Measurements from ENCODE around the gene SLC1A7. TPM values are rescaled to one million over a fixed set of nuclear protein-coding genes. Genes with fewer than 3 reads are reported as not detected.

The SLC1A7 gene
- total RNA-seq, 1 donor from 2014 or later: 21.1 TPM

DNA sequence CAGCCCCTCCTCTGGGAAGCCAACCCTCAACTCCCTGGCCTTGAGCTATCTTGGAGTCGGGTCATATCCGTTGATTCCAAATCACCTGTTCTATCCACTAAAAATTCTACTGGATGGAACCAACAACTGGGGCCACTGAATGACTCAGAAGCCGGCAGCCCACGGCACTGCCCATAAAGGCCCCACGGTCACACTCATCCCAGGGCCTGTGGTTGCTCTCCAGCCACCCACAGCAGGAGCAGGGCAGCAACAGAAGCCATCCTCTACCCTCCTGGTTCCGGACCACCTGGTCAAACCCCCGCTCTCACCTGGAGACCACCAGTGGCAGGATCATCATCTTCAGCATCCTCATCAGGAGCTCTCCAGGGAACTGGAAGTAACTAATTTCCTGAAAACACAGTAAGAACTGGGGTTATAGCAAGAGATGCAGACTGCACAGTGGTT lies 8.4 kb downstream of the SLC1A7 start:
- DNase-seq (ENCODE audit: low spot score): no peak

- DNase-seq (ENCODE audit: low spot score): no peak
Measured at GRCh38 chr1:53133261-53134041, 9.0 kb downstream of the SLC1A7 start.

DNA sequence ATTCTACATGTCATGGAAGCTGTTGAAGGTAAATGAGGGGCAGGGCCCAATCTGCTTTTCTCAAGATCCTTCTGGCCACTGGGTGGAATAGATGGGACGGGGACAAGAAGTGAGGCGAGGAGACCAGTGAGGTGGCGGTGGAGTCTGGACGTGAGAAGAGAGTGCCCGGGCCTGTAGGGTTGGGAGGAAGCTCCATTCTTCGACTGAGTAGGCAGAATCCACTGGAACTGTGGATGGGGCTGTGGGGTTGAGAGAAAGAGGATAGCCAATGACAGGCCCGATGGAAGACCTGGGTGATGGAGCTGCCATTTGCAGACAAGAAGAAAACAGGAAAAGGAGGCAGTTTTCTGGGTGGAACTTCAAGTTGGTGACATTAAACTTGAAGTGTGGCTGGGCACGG lies 10.3 kb downstream of the SLC1A7 start:
- DNase-seq (ENCODE audit: low spot score): no peak

DNA sequence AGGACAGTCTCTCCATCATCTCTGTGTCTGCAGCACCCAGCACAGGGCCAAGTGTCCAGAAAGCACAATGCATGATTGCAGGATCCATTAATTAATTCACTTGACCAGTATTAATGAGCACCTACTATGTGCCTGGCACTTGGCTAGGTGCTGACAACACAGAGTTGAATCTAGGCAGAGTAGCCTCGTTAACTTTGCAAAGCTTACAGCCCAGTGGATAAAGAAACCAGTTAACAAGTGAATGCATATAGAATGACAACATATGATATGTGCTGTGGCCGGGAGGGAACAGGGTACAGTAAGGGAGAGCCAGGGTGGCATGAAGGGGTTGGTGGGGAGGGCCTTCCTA lies 10.9 kb downstream of the SLC1A7 start:
- DNase-seq (ENCODE audit: low spot score): no peak

DNA sequence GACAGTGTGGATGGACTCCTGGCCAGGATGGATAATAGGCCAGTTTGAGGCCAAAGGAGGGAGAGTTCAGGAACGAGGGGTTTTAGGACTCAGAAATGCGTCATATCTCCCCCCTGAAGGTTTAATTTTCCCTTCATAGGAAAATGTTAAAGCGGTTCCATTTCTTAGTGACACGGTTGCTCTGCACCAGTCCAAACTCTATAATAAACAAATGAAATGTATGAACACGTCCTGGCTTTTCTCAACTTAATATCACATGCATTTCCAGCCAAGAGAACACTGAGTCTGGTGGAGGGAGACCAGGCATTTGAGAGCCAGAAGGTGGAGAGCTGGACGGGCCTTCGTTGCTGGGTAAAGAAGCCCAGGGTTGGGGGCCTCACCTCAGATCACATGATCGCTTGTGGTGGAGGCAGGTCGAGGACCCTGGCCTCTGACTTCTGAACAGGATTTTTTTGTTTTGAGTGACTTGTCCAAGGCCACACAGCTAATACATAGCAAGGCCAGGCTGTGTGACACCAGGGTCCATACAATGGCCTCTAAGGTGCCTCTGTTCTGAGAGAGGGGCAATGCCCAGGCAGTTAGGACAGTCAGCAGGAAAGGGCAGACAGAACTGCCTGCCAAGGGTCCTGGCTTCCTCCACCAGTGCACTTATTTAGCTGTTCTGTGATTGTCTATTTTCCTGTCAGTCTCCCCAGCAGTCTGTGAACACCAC lies 11.4 kb downstream of the SLC1A7 start:
- peak; percentile 38 for DNase-seq (ENCODE audit: low spot score)

DNA sequence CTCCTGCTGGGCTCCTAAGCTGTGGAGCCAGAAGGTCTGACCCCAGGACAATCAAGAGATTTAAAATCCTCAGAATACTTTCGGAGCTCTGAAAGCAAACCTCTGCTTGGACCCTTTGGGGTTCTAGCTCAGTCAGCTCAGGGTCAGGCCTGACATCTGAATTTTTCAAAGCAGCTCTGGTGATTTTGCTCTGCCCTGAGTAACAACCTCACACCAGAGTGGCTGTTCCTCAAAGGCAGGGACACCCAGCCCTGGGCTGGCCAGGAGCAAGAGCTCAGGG lies 11.9 kb downstream of the SLC1A7 start:
- no peak for DNase-seq (ENCODE audit: low spot score)

- DNase-seq (ENCODE audit: low spot score): no peak
Measured at GRCh38 chr1:53129891-53130597, 12.4 kb downstream of the SLC1A7 start.

GRCh38 chr1:53128401-53128800 lies 14.0 kb downstream of the SLC1A7 start:
- DNase-seq (ENCODE audit: low spot score): no peak

- no peak for DNase-seq (ENCODE audit: low spot score)
Measured at GRCh38 chr1:53127546-53127945, 14.9 kb downstream of the SLC1A7 start.

GRCh38 chr1:53126495-53126894 lies 15.9 kb downstream of the SLC1A7 start:
- no peak for DNase-seq (ENCODE audit: low spot score)

- DNase-seq (ENCODE audit: low spot score): no peak
Measured at GRCh38 chr1:53125623-53126360, 16.6 kb downstream of the SLC1A7 start.

GRCh38 chr1:53125122-53125521 lies 17.3 kb downstream of the SLC1A7 start:
- DNase-seq (ENCODE audit: low spot score): no peak

DNA sequence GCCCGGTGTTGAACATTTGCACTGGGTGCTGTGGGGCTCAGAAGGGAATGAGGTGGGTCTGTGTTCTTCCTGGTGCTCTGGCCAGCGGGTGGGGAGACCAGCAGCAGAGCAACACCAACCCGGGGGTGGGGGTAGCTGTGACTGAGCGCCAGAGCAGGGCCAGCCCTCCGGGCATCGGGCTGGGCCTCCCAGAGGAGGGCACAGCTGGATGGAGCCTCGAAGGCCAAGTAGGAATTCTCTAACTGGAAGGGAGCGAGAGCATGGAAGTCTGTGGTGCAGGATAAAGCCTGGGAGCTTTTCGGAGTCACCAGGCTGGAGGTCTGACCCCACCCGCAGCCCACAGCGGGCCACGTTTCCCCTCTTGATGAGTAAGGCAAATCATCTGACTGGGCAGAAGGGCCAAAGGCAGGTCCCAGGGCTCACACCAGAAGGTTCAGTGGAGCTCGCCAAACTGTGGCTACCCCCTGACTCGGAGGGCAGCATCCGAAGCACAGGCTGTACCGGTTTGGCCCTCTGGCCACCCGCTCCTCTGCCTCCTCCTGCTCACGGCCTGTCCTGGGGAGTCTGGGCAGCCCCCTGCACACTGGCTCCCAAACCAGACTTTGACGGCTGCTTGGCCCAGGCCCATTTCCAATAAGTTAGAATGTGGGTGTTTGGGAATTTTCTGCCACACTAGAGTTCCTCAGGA lies 18.8 kb downstream of the SLC1A7 start:
- peak; percentile 32 for DNase-seq (ENCODE audit: low spot score)

DNA sequence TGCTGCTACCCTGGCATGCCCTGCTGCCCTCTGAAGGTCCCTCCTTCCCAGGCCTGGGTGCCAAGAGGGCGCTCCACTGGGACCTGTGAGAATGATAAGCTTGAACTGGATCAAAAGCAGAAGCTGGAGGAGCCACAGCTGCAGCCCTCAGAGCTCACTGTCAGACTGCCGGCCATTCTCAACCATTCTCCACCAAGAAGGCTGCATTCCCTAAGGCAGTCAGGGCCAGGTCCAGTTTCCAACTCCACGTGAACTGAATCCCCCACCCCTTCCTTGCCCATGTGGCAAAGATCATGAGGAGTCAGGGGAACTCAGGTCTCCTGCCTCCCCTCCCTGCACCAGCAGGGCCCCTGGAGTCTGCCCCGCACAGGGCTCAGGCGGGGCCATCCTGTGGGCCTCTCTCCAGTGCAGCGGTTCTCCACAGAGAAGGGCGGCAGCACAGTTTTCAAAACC lies 19.5 kb downstream of the SLC1A7 start:
- no peak for DNase-seq (ENCODE audit: low spot score)

DNA sequence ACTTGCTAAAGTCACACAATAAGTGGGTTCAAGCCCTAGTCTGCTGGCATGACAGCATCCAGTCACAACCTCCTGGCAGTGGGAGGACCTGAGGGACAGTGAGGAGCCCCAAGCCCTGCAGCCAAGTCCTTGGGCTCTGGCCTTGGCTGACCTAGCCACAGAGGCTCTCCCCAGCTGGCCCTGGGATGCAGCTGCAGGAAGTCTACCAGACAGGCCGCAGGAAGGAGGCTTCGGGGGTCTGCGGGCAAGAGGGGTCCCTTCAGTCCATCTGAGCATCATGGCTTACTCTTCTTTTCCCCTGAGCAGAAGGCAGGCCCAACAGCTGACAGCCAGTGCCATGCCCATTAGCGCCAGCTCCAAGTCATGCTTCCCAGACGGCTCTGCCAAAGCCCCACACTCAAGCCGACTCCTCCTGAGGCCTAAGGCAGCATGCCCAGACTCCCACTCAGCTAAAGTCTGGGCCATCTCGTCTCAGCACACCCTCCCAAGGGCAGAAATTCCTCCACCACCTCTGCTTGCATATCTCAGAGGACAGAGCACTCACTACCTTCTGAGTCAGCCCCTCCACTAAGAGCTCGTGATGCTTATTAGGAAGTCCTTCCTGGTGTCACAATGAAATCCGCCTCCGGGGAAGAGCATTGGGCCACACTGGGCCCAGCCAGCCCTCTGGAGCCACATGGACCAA lies 20.1 kb downstream of the SLC1A7 start:
- no peak for DNase-seq (ENCODE audit: low spot score)

DNA sequence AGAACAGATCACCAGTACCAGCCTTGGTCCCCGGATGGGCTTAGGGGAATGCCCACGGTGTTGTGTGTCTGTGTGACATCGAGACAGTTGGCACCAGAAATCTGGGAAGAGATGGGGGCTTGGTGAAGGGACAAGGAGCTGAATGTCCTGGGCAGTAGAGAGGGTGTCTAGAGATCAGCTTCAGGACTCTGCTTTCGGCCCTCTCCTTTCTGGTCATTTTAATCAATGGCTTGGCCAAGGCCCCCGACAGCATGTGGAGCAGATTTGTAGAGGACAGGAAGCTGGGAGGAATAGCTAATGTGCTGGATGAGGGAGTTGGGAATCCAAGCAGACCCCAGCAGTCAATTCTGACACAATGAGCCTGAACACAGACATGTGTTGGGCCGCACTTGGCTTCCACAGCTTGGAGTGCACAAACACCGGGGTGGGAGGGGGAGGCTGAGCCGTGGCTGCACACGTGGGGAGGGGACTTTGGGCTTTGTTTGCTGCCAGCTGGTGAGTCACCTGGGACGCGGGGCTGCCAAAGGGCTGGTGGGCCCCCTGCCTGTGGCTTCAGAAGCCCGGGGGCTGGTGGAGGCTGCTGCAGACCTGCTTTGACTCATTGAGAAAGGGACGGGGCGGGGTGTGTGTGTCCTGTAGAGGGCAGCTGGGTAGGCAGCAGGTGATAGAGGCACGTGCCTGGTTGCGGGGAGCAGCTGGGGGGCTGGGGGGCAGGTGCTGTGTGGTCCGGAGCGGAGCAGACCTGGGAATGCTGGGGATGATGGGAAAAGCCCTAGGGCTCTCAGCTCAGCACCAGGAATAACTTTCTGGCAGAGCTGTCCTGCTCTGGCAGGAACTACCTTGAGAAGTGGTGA lies 20.9 kb downstream of the SLC1A7 start:
- DNase-seq (ENCODE audit: low spot score): peak; percentile 59

- DNase-seq (ENCODE audit: low spot score): no peak
Measured at GRCh38 chr1:53120659-53121058, 21.8 kb downstream of the SLC1A7 start.

GRCh38 chr1:53117836-53118235 lies 24.6 kb downstream of the SLC1A7 start:
- no peak for DNase-seq (ENCODE audit: low spot score)

DNA sequence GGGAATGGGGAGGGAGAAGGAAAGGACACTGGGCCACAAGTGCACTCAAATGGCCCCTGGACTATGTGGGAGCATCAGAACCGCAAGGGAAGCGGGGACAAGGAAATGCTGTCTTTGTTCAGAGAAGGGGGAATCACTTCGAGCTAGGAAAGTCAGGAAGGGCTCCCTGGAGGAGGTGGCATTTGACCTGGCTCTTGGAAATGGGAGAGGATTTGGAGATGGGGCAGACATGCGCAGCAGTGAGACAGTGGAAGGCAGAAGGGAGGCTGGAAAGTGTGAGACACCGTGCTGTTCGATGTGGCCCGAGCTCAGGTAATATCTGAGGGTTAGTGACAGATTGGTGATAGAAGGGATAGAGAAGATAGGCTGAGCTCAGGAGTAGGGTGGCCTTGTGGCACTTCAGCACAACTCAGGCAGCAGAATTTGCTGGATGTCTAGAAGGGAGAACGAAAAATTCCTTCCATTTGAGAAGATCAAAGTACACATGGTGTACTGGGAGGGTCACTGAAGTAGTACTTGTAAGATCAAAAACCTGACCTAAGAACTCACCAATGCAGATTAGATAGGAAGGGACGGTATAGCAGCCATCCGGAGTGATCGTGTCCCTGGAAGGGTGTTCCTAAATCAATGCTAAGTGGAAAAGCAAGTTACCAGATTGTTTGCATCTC lies 25.4 kb downstream of the SLC1A7 start:
- no peak for DNase-seq (ENCODE audit: low spot score)

Measured in mucosa of gallbladder (tissue), 1 donor.